Type B pancreatic cell (in vitro differentiated cells): ENCODE results near the gene INHA. TPM values are rescaled to one million over a fixed set of nuclear protein-coding genes. Genes with fewer than 3 reads are reported as not detected.

Source experiments
- DNase-seq: peaks from one replicate; pipeline ENCODE4 v3.0.0; 2021; ENCODE audit warnings: mixed read lengths; ENCODE audit not compliant: unreplicated experiment; ENCODE audit errors: extremely low spot score
- H3K27ac Mint-ChIP-seq: 2 replicates; pipeline ENCODE4 v1.8.0; 2021; ENCODE audit warnings: mild to moderate bottlenecking, mixed read lengths
- H3K27me3 Mint-ChIP-seq: 2 replicates; pipeline ENCODE4 v1.8.0; 2021; ENCODE audit warnings: mixed read lengths
- H3K36me3 Mint-ChIP-seq: 2 replicates; pipeline ENCODE4 v1.8.0; 2021; ENCODE audit warnings: mixed read lengths
- H3K4me1 Mint-ChIP-seq: one replicate; pipeline ENCODE4 v1.8.0; 2021; ENCODE audit warnings: mixed read lengths; ENCODE audit not compliant: unreplicated experiment
- H3K4me3 Mint-ChIP-seq: 2 replicates; pipeline ENCODE4 v1.8.0; 2021; ENCODE audit warnings: mild to moderate bottlenecking, mixed read lengths
- H3K9me3 Mint-ChIP-seq: 2 replicates; pipeline ENCODE4 v1.8.0; 2021; ENCODE audit warnings: mixed read lengths
- total RNA-seq: library from RNA; stranded (reverse); gene quantifications from 2 replicates; pipeline ENCODE4 v1.2.1, GENCODE V29; 2021; ENCODE audit warnings: low replicate concordance
- TF ChIP-seq, protein P1 (sequence below): fragments of 200-600 bp; sonication (generic); conservative IDR thresholded peaks from 2 replicates; pipeline ENCODE4 v1.5.0; 2021; ENCODE audit warnings: antibody characterized with exemption, mild to moderate bottlenecking

The INHA gene
- total RNA-seq, 1 donor from 2014 or later: 1.2 TPM

DNA sequence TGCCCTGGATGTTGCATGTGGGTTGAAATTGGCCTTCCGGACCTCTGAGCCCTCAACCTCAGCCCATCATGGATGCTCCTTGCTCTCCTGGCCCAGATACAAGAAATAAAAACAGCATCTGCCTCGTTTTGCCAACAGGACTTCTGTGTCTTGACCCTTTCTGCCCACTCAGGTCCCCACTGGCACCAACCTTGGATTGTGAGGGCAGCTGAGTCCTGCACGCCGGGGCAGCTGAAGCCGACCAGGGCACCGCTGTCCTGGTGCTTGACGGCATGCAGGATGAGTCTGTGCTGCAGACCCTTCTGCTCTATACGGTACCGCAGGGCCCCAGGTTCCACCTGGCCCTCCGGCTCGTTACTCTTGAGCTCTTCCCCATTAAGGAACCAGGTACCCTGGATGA is 5.5 kb upstream of the INHA start:
- DNase-seq: no peak
- Mint-ChIP-seq H3K9me3 (no peaks in the 10 kb centered on the region), H3K4me3 (no peak overlapping the region), H3K36me3 (peaks cover 20% of the 10 kb centered on the region), H3K4me1 (peaks cover 13% of the 10 kb centered on the region), H3K27ac (no peak overlapping the region), H3K27me3 (no peaks in the 10 kb centered on the region)
- TF ChIP-seq, protein P1, sequence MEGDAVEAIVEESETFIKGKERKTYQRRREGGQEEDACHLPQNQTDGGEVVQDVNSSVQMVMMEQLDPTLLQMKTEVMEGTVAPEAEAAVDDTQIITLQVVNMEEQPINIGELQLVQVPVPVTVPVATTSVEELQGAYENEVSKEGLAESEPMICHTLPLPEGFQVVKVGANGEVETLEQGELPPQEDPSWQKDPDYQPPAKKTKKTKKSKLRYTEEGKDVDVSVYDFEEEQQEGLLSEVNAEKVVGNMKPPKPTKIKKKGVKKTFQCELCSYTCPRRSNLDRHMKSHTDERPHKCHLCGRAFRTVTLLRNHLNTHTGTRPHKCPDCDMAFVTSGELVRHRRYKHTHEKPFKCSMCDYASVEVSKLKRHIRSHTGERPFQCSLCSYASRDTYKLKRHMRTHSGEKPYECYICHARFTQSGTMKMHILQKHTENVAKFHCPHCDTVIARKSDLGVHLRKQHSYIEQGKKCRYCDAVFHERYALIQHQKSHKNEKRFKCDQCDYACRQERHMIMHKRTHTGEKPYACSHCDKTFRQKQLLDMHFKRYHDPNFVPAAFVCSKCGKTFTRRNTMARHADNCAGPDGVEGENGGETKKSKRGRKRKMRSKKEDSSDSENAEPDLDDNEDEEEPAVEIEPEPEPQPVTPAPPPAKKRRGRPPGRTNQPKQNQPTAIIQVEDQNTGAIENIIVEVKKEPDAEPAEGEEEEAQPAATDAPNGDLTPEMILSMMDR: no peak

DNA sequence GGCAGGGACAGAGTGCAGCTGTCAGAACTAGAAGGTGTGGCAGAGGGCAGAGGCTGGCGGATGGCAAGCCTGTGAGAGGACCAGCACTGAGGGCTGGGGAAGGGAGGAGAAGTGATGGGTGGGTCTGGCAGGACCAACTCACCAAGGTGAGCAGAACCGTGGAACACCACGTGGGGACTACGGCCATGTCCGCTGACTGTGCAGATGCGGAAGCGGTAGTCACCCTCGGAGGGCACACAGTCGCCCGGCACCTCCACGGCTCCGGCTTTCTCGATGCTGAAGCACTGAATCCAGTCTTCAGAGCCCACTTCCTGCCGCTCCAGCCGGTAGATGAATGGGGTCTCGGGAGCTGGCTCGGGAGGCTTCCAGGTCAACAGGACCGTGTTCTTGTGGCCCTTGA is 5.0 kb upstream of the INHA start:
- TF ChIP-seq, protein P1: no peak
- H3K4me3 Mint-ChIP-seq: no peak overlapping the region
- H3K9me3 Mint-ChIP-seq: no peaks in the 10 kb centered on the region
- H3K4me1 Mint-ChIP-seq: peaks cover 16% of the 10 kb centered on the region
- peaks cover 20% of the 10 kb centered on the region for H3K36me3 Mint-ChIP-seq
- DNase-seq: no peak
- H3K27me3 Mint-ChIP-seq: no peaks in the 10 kb centered on the region
- no peak overlapping the region for H3K27ac Mint-ChIP-seq

DNA sequence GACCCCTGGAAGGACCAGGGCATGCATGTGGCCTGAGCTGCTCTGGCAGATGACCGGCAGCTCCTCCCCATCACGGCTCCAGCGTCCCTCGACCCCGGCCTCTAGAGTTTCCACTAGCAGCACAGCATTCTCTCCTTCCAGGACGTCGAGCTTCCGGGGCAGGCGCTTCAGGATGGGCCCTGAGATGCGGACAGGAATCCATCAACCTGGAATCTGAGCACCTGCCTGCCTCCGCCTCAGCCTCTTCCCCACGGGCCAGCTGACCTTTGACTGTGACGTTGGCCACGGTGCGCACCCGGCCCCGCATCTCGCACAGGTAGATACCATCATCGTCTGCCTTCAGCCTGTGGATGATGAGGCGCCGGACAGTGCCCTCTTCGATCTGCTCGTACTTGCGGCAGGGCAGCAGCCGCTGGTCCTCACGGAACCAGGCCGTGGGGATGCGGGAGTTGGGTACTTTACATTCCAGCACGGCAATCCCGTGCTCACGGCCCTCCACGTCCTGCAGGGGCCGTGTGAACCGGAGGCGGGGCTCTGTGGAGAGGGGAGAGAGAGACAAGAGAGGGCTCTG is 4.2 kb upstream of the INHA start:
- TF ChIP-seq, protein P1: no peak
- Mint-ChIP-seq H3K4me1 (peaks cover 17% of the 10 kb centered on the region), H3K4me3 (no peak overlapping the region), H3K27me3 (no peaks in the 10 kb centered on the region), H3K9me3 (no peaks in the 10 kb centered on the region), H3K27ac (no peak overlapping the region), H3K36me3 (peaks cover 20% of the 10 kb centered on the region)
- DNase-seq: no peak

DNA sequence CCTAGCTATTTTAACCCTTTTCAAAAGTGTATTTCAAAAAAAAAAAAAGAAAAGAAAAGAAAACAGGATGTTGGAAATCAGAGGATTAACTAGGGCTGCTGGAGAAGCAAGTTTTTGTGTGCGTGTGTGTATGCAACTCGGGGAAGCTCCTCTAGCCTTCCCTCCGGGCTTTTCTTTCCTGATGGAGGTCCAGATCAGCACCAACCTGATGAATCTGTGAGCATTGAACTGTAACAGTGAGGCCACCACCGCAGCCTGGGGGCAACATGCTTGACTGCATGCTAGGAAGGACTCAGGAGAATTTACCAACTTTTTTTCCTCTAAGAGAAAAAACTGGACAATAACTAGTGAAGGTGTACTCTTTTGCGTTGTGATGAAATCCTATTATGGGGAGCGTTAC is 3.1 kb upstream of the INHA start:
- TF ChIP-seq, protein P1: no peak
- H3K27ac Mint-ChIP-seq: peak overlapping the region; percentile 57
- H3K9me3 Mint-ChIP-seq: no peaks in the 10 kb centered on the region
- H3K27me3 Mint-ChIP-seq: no peaks in the 10 kb centered on the region
- DNase-seq: no peak
- peaks cover 17% of the 10 kb centered on the region for H3K4me1 Mint-ChIP-seq
- H3K4me3 Mint-ChIP-seq: peak overlapping the region; percentile 79
- peaks cover 20% of the 10 kb centered on the region for H3K36me3 Mint-ChIP-seq

DNA sequence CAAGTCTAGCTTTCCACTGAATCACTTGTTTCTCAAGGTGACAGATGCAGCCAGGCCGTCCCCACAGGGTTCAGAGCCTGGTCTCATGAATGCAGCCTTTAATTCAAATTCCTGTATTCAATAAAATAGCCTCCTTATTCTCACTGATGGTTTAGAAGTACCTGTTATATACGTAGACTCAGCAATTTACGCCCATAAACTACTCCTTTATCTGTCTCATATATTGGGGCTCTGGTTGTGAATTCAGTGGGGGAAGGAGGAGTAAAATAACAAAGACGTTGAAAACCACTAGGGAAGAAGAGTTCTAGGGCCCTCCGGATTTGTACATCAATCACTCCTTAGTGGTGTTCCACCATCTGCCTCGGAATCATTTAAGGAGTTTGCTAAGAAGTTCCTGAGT is 2.5 kb upstream of the INHA start:
- Mint-ChIP-seq H3K27ac (peak overlapping the region; percentile 57), H3K4me1 (peaks cover 17% of the 10 kb centered on the region), H3K9me3 (no peaks in the 10 kb centered on the region)

More for the DNA sequence above, 2.5 kb upstream of the INHA start:
- Mint-ChIP-seq H3K36me3 (peaks cover 14% of the 10 kb centered on the region), H3K4me3 (peak overlapping the region; percentile 79), H3K27me3 (no peaks in the 10 kb centered on the region)
- no peak for DNase-seq
- TF ChIP-seq, protein P1: no peak
